Psoas muscle (tissue), 8 donors: ENCODE data around the gene MPPE1. TPM values are rescaled to one million over a fixed set of nuclear protein-coding genes. Genes with fewer than 3 reads are reported as not detected.
"Not testable (repeated sequence)": the region's sequence is repeated elsewhere in the genome, so short reads cannot be mapped to it uniquely, and the experiment has no call there.

ENCODE experiments used
- ATAC-seq, 4 donors: fragments of 200-7000 bp; cut with Tn5 transposase; one replicate each; pipeline ENCODE4 v1.9.1; 2020; ENCODE audit warnings: moderate library complexity in 3 of 4, mild to moderate bottlenecking in 2 of 4
- DNase-seq, 2 donors: peaks; one replicate each; pipeline ENCODE4 v3.0.0-alpha.2; 2020
- H3K27ac ChIP-seq: fragments of 200-600 bp; one replicate; pipeline ENCODE4 v1.8.0; 2022
- H3K27me3 ChIP-seq, 3 donors: fragments of 200-600 bp in 1 of 3; one replicate each; pipeline versions ENCODE4 v1.6.1 to v1.8.0; 2013 to 2022; ENCODE audit warnings: low read length in 2 of 3, mild to moderate bottlenecking in 2 of 3, moderate library complexity in 1 of 3; ENCODE audit not compliant: insufficient read depth in 3 of 3
- H3K36me3 ChIP-seq, 2 donors: fragments of 200-600 bp in 1 of 2; one replicate each; pipeline versions ENCODE4 v1.6.1 to v1.8.0; 2013 to 2022; ENCODE audit warnings: low read depth in 1 of 2, mild to moderate bottlenecking in 1 of 2, moderate library complexity in 1 of 2; ENCODE audit not compliant: insufficient read depth in 1 of 2
- H3K4me1 ChIP-seq: fragments of 200-600 bp; one replicate; pipeline ENCODE4 v1.8.0; 2022
- H3K4me3 ChIP-seq: fragments of 200-600 bp; one replicate; pipeline ENCODE4 v1.8.0; 2022; ENCODE audit warnings: mild to moderate bottlenecking
- H3K9me3 ChIP-seq: fragments of 200-600 bp; one replicate; pipeline ENCODE4 v1.8.0; 2022
- WGBS, 3 donors: extraction: QIAGEN DNeasy Blood & Tissue Kit; methylation state at CpG; one replicate each; pipeline versions ENCODE4 v1.1.6 to v1.1.7; 2013; 5-methylcytosine and 5-hydroxymethylcytosine counted together
- intact Hi-C, 2 donors: fragments of 100-400 bp; cut with DNase I; formaldehyde crosslinking; loops; one replicate each; pipeline versions ENCODE4 v1.11.0 to v1.14.2; 2022
- polyA plus RNA-seq, 3 donors: library from polyadenylated mRNA; stranded (reverse); fragments of 200-250 nt; gene quantifications; one replicate each; pipeline ENCODE4 v1.2.3, GENCODE V29; 2013
- total RNA-seq, 4 donors: library from RNA; stranded (reverse); fragmentation: NEBNext Ultra II Directional in 2 of 4; extraction: Animal tissue kit (Norgen Biotek cat#: 25700) in 2 of 4; gene quantifications; one replicate each; pipeline versions ENCODE4 v1.2.1 to v1.2.4, GENCODE V29; 2021 to 2023
- TF ChIP-seq, protein P1 (sequence below): fragments of 200-600 bp; IDR thresholded peaks from one replicate; pipeline ENCODE4 v1.8.0; 2022; ENCODE audit warnings: antibody characterized with exemption
- donor health status: healthy with polysubstance abuse.
- donor health status: DM: no; HTN: no; CAD: no; lungs with moderate emphysema.
- donor health status: Bipolar disorder and iron deficiency.
- donor health status: healthy.
- donor health status: DM: yes; HTN: yes; CAD: no.
- donor health status: DM: no; HTN: no; CAD: no.
- donor health status: DM: no; HTN: no; CAD: no.
- donor health status: DM: yes; HTN: yes; CAD: no.

MPPE1 gene
- total and polyA plus RNA-seq, 7 donors = 20.2 to 44.0 (median 26.5) TPM

DNA sequence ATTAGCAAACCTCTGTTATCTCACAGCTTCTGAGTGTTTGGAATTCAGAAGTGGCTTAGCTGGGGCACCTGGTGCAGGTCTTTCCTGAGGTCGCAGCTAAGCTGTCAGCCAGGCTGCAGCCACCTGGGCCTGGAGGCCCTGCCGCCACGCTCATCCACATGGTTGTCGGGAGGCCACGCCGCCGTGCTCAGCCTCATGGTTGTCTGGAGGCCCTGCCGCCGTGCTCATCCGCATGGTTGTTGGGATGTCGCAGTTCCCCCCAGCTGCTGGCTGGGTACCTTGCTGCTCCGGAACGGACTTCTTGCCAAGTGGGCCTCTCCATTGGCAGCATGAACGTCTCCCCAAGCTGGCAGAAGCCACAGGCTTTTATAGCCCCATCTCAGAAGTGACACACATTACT lies 24.3 kb upstream of the MPPE1 start:
- Histone ChIP-seq H3K36me3 (no peaks in the 10 kb centered on the region), H3K9me3 (no peaks in the 10 kb centered on the region), H3K4me1 (no peaks in the 10 kb centered on the region), H3K27ac (no peak overlapping the region), H3K4me3 (no peak overlapping the region), H3K27me3 (no peaks in the 10 kb centered on the region)
- intact Hi-C loops = no loop called here
- DNase-seq = no peak
- 74 to 85% (median 76%) methylated on average over 14 of the region's 14 CpGs for WGBS, 3 donors
- ATAC-seq = no peak
- TF ChIP-seq, protein P1, sequence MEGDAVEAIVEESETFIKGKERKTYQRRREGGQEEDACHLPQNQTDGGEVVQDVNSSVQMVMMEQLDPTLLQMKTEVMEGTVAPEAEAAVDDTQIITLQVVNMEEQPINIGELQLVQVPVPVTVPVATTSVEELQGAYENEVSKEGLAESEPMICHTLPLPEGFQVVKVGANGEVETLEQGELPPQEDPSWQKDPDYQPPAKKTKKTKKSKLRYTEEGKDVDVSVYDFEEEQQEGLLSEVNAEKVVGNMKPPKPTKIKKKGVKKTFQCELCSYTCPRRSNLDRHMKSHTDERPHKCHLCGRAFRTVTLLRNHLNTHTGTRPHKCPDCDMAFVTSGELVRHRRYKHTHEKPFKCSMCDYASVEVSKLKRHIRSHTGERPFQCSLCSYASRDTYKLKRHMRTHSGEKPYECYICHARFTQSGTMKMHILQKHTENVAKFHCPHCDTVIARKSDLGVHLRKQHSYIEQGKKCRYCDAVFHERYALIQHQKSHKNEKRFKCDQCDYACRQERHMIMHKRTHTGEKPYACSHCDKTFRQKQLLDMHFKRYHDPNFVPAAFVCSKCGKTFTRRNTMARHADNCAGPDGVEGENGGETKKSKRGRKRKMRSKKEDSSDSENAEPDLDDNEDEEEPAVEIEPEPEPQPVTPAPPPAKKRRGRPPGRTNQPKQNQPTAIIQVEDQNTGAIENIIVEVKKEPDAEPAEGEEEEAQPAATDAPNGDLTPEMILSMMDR = no peak

DNA sequence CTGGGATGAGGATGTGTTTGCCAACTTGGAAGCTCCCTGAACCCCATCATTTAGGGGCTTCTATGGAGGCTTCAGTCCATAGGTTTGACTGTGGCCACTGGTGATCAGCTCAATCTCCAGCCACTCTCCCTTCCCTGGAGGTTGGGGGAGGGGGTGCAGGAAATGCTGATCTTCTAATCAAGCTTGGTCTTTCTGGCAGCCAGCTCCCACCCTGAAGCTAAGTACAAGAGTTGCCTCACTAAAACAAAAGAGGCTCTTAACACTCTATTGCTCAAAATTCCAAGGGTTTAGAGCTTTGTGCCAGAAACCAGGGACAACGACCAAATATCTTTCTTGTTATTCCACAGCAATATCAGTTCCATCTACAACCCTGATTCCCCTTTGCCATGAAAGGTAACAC lies 19.4 kb upstream of the MPPE1 start:
- 22 to 52% (median 38%) methylated on average over 1 of the region's 1 CpG for WGBS, 3 donors
- Histone ChIP-seq H3K9me3 (no peaks in the 10 kb centered on the region), H3K27ac (no peak overlapping the region), H3K27me3 (no peaks in the 10 kb centered on the region), H3K4me1 (no peaks in the 10 kb centered on the region), H3K36me3 (no peaks in the 10 kb centered on the region), H3K4me3 (no peak overlapping the region)
- DNase-seq (no peak), ATAC-seq (no peak)
- intact Hi-C loops = no loop called here
- TF ChIP-seq, protein P1 = no peak

DNA sequence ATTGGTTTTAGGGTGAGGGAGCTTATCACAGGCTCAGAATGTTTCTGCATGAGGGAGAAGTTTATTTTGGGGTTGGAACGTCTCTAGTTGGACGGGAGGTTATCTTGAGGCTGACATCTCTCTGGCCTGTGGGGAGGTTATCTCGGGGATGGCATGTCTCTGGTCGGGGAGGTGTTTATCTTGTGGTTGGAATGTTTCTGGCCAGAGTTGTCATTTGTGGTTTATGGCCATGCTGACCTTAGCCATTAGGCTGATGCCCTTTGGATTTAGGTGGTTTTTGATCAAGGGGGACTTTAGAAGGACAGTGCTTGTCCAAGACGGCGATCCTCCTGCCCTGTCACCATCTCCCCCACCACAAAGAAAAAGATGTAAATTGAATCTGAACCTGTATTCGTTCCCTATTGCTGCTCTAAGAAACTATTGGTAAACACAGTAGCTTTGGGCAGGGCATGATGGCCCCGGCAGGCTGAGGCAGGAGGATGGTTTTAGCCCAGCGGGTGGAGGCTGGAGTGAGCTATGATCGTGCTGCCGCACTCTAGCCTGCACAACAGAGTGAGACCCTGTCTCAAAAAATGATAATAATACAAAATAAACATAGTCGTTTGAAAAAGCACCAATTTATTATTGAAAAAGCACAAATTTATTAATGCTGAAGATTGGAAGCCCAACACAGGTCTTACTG lies 17.8 kb upstream of the MPPE1 start:
- WGBS, 3 donors = 62 to 65% (median 63%) methylated on average over 12 of the region's 12 CpGs
- no peaks in the 10 kb centered on the region for H3K4me1 ChIP-seq
- no peaks in the 10 kb centered on the region for H3K36me3 ChIP-seq
- no peaks in the 10 kb centered on the region for H3K27me3 ChIP-seq
- no peak for DNase-seq
- ATAC-seq = peak in 3 of 4 donors; percentile 32 to 60 (median 51)
- TF ChIP-seq, protein P1 = no peak
- H3K9me3 ChIP-seq = no peaks in the 10 kb centered on the region
- H3K27ac ChIP-seq = no peak overlapping the region
- intact Hi-C loops = no loop called here
- no peak overlapping the region for H3K4me3 ChIP-seq

DNA sequence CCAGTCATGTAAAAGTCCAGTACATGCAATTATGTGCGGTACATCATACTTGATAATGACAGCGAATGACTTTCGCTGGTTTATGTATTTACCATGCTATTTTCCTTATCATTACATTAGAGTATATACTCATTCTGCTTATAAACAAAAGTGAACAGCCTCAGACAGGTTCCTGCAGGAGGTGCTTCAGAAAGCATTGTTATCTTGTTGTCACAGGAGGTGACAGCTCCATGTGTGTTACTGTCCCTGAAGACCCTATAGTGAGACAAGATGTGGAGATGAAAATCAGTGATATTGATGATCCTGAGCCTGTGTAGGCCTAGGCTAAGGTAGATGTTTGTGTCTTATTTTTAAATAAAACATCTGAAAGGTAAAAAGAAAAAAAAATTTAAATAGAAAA lies 15.3 kb upstream of the MPPE1 start:
- DNase-seq = no peak
- H3K9me3 ChIP-seq = no peaks in the 10 kb centered on the region
- no peaks in the 10 kb centered on the region for H3K4me1 ChIP-seq
- ATAC-seq = no peak
- TF ChIP-seq, protein P1 = no peak
- no peaks in the 10 kb centered on the region for H3K36me3 ChIP-seq
- intact Hi-C loops = no loop called here
- no peak overlapping the region for H3K4me3 ChIP-seq
- no peak overlapping the region for H3K27ac ChIP-seq
- H3K27me3 ChIP-seq = no peaks in the 10 kb centered on the region
- WGBS, 3 donors = 87 to 98% (median 96%) methylated on average over 3 of the region's 3 CpGs

DNA sequence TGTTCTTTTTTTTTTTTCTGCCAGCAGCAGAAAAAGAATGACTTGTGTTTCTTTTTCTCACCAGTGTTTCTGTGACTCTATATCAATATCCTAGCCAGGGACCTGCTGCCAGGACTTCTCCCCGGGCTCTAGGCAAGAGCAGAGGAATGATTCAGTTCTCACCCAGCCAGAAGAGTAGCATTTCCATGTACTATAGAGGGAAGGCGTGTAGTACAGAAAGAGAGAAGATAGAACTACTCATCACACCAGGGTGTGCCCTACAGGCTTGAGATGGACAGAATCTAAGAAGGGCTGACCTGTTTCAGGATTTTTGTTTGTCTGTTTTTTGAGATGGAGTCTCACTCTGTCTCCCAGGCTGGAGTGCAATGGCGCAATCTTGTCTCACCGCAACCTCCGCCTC lies 11.4 kb upstream of the MPPE1 start:
- DNase-seq, intact Hi-C loops, H3K4me3 ChIP-seq, ATAC-seq, H3K36me3 ChIP-seq, H3K9me3 ChIP-seq, H3K4me1 ChIP-seq, H3K27ac ChIP-seq, H3K27me3 ChIP-seq: not testable (repeated sequence)
- 79 to 87% (median 83%) methylated on average over 5 of the region's 5 CpGs for WGBS, 3 donors

DNA sequence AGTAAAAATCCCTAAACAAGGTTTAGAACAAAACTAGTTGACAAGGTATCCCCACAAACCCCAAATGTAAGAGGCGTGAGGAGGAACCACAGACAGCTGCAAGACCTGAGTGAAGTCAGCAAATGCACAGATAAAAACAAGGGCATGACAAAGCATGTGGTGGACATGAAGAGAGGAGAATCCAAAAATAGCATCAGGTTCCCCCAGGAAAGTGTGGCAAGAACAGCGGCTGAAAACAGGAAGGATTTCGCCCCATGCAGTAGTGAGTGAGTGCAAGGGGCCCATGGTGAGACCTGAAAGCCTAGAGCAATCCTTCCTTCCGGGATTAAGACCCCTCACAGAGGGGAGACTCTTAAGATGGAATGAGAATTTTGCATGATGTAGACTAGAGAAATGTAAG lies 8.8 kb upstream of the MPPE1 start:
- H3K36me3 ChIP-seq, H3K9me3 ChIP-seq, DNase-seq, H3K27me3 ChIP-seq, intact Hi-C loops, H3K4me3 ChIP-seq, H3K27ac ChIP-seq, H3K4me1 ChIP-seq: not testable (repeated sequence)
- 44 to 58% (median 50%) methylated on average over 4 of the region's 4 CpGs for WGBS, 3 donors
- peak; percentile 82 to 88 (median 84) for ATAC-seq
